Keratinocyte (primary cell): ENCODE data around the gene EVI5. TPM values are rescaled to one million over a fixed set of nuclear protein-coding genes. Genes with fewer than 3 reads are reported as not detected.

Experiments
- DNase-seq: peaks from one replicate; pipeline ENCODE4 v3.0.0-alpha.2; 2011; ENCODE audit warnings: low read depth, missing footprints, low spot score
- FAIRE-seq: peaks from 2 replicates; lab custom pipeline; 2011; peaks lifted over from hg19 to GRCh38; lab: Jason Lieb, UNC
- H2AFZ ChIP-seq: 2 replicates; pipeline ENCODE4 v1.6.0; 2012; ENCODE audit warnings: low read length, control low read depth, inconsistent platforms; ENCODE audit not compliant: control insufficient read depth
- H3K27ac ChIP-seq: 2 replicates; pipeline ENCODE4 v1.5.1; 2011; ENCODE audit warnings: low read length; ENCODE audit not compliant: control insufficient read depth, insufficient read depth
- H3K27me3 ChIP-seq: 3 replicates; pipeline ENCODE4 v1.6.0; 2011; ENCODE audit warnings: low read length; ENCODE audit not compliant: control insufficient read depth, insufficient read depth; ENCODE audit errors: extremely low read depth
- H3K36me3 ChIP-seq, 2 experiments: 2 replicates in 1 of 2; 3 replicates in 1 of 2; pipeline ENCODE4 v1.5.1; 2011; ENCODE audit warnings: low read length in 2 of 2, mild to moderate bottlenecking in 1 of 2; ENCODE audit not compliant: control insufficient read depth in 2 of 2, insufficient read depth in 2 of 2; ENCODE audit errors: extremely low read depth in 1 of 2
- H3K4me1 ChIP-seq: 3 replicates; pipeline ENCODE4 v1.5.1; 2011; ENCODE audit warnings: low read length; ENCODE audit not compliant: control insufficient read depth, insufficient read depth; ENCODE audit errors: extremely low read depth
- H3K4me2 ChIP-seq: 3 replicates; pipeline ENCODE4 v1.6.0; 2011; ENCODE audit warnings: low read depth, low read length; ENCODE audit not compliant: control insufficient read depth, insufficient read depth; ENCODE audit errors: extremely low read depth
- H3K4me3 ChIP-seq, 3 experiments: fragments of 200-600 bp in 1 of 3; sonication (generic) in 1 of 3; 2 replicates in 2 of 3; 3 replicates in 1 of 3; pipeline ENCODE4 v1.5.1; 2011 to 2016; ENCODE audit warnings: low read length in 3 of 3, mild to moderate bottlenecking in 3 of 3, control low read depth in 2 of 3, inconsistent platforms in 1 of 3, low read depth in 1 of 3, mixed read lengths in 1 of 3, mixed run types in 1 of 3, moderate library complexity in 1 of 3; ENCODE audit not compliant: control insufficient read depth in 2 of 3, insufficient read depth in 2 of 3; ENCODE audit errors: extremely low read depth in 1 of 3
- H3K79me2 ChIP-seq: 2 replicates; pipeline ENCODE4 v1.6.0; 2012; ENCODE audit warnings: low read length; ENCODE audit not compliant: control insufficient read depth, insufficient read depth
- H3K9ac ChIP-seq: 3 replicates; pipeline ENCODE4 v1.6.0; 2011; ENCODE audit warnings: low read length; ENCODE audit not compliant: control insufficient read depth, insufficient read depth; ENCODE audit errors: extremely low read depth
- H3K9me1 ChIP-seq: 3 replicates; pipeline ENCODE4 v1.6.0; 2011; ENCODE audit warnings: low read length; ENCODE audit not compliant: control insufficient read depth, insufficient read depth; ENCODE audit errors: extremely low read depth
- H3K9me3 ChIP-seq: 2 replicates; pipeline ENCODE4 v1.5.1; 2012; ENCODE audit warnings: low read depth, low read length; ENCODE audit not compliant: control insufficient read depth
- H4K20me1 ChIP-seq: 3 replicates; pipeline ENCODE4 v1.6.0; 2011; ENCODE audit warnings: low read length; ENCODE audit not compliant: control insufficient read depth, insufficient read depth; ENCODE audit errors: extremely low read depth
- EZH2 ChIP-seq: IDR thresholded peaks from one replicate; pipeline ENCODE4 v1.6.1; 2012; ENCODE audit warnings: inconsistent platforms, mild to moderate bottlenecking, low read length, moderate library complexity
- dilution Hi-C: fragments of 300-500 bp; cut with MboI; formaldehyde crosslinking; loops from one replicate; pipeline ENCODE4 v1.7.0; 2020; ENCODE audit warnings: low sequenced_read_pairs; ENCODE audit not compliant: extremely low pct_ligation_motif_present
- polyA plus RNA-seq, 5 experiments: library from polyadenylated mRNA; depleted of rRNA in 3 of 5; stranded (reverse) in 3 of 5; stranded (forward) in 1 of 5; unstranded in 1 of 5; fragments of >200 nt; gene quantifications; 1 replicate in 1 of 5; 2 replicates in 3 of 5; 3 replicates in 1 of 5; pipeline versions ENCODE4 v1.2.1 to v1.2.3, GENCODE V29; 2011 to 2012; ENCODE audit warnings: missing spikeins in 2 of 5, low read depth in 1 of 5, low replicate concordance in 1 of 5
- TF ChIP-seq, protein P1 (sequence below), 3 experiments: IDR thresholded peaks in 1 of 3; conservative IDR thresholded peaks in 1 of 3; optimal IDR thresholded peaks in 1 of 3; 2 replicates in 2 of 3; 3 replicates in 1 of 3; pipeline versions ENCODE3 to v1.5.1; 2011; ENCODE audit warnings: low read length in 3 of 3, mild to moderate bottlenecking in 3 of 3, moderate library complexity in 2 of 3, control low read depth in 1 of 3, inconsistent platforms in 1 of 3; ENCODE audit not compliant: insufficient read depth in 2 of 3; ENCODE audit errors: extremely low read depth in 1 of 3

Gene EVI5
- polyA plus RNA-seq, 1 donor (not counting 4 experiments of a cell fraction or from before 2014, with no cell fraction given): 23.2 TPM

DNA sequence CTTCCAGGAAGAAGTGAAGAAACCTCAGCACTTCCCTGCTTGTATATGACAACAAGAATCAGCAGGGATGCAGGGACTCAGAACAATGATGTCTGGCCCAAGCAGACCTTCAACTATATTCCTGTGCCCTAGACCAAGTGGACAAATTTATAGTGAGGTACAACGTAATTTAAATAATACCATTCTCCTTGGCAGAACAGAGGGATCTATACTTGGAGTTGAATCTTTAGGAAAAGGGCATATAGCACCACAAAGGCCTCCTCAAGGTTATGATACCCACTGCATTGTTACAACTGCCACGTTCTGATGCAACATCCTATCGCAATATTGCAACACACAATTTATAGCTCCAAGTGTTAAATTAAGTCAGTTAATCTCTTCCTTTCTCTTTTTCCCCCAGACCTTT lies 269.1 kb downstream of the EVI5 start:
- Histone ChIP-seq H3K27ac (no peak overlapping the region), H3K79me2 (no peaks in the 10 kb centered on the region), H3K9ac (no peak overlapping the region), H3K4me2 (no peak overlapping the region), H3K9me3 (no peaks in the 10 kb centered on the region), H2AFZ (no peak overlapping the region), H3K4me3 (no peak overlapping the region), H4K20me1 (no peaks in the 10 kb centered on the region), H3K9me1 (no peaks in the 10 kb centered on the region), H3K27me3 (no peaks in the 10 kb centered on the region), H3K4me1 (no peaks in the 10 kb centered on the region), H3K36me3 (peaks cover 0 to 3% of the 10 kb centered on the region in 2 experiments)
- dilution Hi-C loops: no loop called here
- DNase-seq: no peak
- FAIRE-seq: no peak
- no peak for TF ChIP-seq EZH2
- TF ChIP-seq, protein P1, sequence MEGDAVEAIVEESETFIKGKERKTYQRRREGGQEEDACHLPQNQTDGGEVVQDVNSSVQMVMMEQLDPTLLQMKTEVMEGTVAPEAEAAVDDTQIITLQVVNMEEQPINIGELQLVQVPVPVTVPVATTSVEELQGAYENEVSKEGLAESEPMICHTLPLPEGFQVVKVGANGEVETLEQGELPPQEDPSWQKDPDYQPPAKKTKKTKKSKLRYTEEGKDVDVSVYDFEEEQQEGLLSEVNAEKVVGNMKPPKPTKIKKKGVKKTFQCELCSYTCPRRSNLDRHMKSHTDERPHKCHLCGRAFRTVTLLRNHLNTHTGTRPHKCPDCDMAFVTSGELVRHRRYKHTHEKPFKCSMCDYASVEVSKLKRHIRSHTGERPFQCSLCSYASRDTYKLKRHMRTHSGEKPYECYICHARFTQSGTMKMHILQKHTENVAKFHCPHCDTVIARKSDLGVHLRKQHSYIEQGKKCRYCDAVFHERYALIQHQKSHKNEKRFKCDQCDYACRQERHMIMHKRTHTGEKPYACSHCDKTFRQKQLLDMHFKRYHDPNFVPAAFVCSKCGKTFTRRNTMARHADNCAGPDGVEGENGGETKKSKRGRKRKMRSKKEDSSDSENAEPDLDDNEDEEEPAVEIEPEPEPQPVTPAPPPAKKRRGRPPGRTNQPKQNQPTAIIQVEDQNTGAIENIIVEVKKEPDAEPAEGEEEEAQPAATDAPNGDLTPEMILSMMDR (optimal IDR thresholded peaks at IDR 0.05 in 1 of 3, IDR thresholded peaks at IDR 0.05 in 1 of 3, conservative IDR thresholded peaks at IDR 0.05 in 1 of 3; ENCODE audit: extremely low read depth in 1 of 3, insufficient read depth in 2 of 3, low read length in 3 of 3): no peak

DNA sequence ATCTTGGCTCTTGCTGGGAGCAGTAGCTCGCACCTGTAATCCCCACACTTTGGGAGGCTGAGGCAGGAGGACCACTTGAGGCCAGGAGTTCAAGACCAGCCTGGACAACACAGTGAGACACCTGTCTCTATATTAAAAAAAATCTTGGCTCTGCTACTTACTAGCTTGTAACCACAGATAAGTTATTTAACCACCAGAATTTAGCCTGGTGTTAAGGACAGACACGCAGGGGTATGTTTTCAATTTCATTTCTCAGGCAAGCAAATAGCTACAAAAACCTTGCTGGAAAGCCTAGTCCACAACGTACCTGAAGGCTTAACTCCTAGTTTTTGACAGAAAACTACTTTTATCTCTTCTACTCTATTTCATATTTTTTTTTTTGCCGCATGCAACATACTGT lies 273.4 kb downstream of the EVI5 start:
- Histone ChIP-seq H4K20me1 (no peaks in the 10 kb centered on the region), H3K4me3 (no peak overlapping the region), H3K9me3 (no peaks in the 10 kb centered on the region), H3K4me1 (no peaks in the 10 kb centered on the region), H3K9me1 (no peaks in the 10 kb centered on the region), H3K4me2 (no peak overlapping the region), H3K27me3 (no peaks in the 10 kb centered on the region), H3K79me2 (no peaks in the 10 kb centered on the region), H2AFZ (no peak overlapping the region), H3K36me3 (peaks cover 0 to 3% of the 10 kb centered on the region in 2 experiments), H3K27ac (no peak overlapping the region), H3K9ac (no peak overlapping the region)
- DNase-seq (no peak), FAIRE-seq (no peak)
- no peak for TF ChIP-seq EZH2
- TF ChIP-seq, protein P1 (optimal IDR thresholded peaks at IDR 0.05 in 1 of 3, IDR thresholded peaks at IDR 0.05 in 1 of 3, conservative IDR thresholded peaks at IDR 0.05 in 1 of 3; ENCODE audit: extremely low read depth in 1 of 3, insufficient read depth in 2 of 3, low read length in 3 of 3): no peak
- dilution Hi-C loops: no loop called here
